ENCODE measurements around the gene XPOT.

The XPOT gene

DNA sequence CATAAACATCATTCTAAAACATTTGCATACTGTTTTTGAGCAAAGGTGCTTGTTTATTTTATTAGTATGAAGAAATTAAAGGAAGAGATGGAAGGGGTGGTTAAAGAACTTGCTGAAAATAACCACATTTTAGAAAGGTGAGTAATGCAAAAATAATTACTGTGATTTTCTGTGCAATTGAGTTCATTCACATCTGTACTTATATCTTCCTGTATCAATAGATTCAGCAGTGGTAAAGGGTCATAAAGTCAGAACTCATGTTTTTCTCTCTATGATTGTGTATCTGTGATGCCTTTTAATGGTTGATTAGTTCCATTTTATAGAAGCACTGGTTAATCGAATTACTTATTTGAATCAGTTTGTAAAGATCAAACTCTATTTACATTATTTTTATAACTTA is 93.7 kb downstream of the XPOT start:
- no peak overlapping the region for H3K4me3 ChIP-seq (ENCODE audit: low read depth, low read length)
- TF ChIP-seq, protein P1, sequence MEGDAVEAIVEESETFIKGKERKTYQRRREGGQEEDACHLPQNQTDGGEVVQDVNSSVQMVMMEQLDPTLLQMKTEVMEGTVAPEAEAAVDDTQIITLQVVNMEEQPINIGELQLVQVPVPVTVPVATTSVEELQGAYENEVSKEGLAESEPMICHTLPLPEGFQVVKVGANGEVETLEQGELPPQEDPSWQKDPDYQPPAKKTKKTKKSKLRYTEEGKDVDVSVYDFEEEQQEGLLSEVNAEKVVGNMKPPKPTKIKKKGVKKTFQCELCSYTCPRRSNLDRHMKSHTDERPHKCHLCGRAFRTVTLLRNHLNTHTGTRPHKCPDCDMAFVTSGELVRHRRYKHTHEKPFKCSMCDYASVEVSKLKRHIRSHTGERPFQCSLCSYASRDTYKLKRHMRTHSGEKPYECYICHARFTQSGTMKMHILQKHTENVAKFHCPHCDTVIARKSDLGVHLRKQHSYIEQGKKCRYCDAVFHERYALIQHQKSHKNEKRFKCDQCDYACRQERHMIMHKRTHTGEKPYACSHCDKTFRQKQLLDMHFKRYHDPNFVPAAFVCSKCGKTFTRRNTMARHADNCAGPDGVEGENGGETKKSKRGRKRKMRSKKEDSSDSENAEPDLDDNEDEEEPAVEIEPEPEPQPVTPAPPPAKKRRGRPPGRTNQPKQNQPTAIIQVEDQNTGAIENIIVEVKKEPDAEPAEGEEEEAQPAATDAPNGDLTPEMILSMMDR (IDR thresholded peaks at IDR 0.05; ENCODE audit: low read depth, low read length) = no peak

DNA sequence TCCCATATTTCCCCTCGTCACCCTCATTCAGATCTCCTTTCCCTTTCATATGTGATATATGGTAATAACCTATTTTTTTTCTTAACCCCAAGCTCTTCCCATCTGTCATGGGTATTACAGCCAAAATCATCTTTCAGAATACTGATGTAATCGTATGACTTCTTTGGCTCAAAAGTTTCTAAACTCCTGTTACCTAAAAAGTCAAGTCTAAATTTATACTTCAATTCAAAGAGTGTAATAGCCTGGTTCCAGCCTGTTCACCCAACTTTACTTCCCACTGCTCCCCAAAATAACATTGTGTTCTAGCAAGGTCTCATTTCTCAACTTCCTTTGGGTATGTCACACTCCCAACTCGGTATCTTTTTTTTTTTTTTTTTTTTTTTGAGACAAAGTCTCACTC is 96.2 kb downstream of the XPOT start:
- TF ChIP-seq, protein P1 (IDR thresholded peaks at IDR 0.05; ENCODE audit: low read depth, low read length) = no peak
- H3K4me3 ChIP-seq (ENCODE audit: low read depth, low read length) = no peak overlapping the region

Measured in WI38 (cell line).